22Rv1 (cell line): ENCODE measurements around the gene LIMA1.

Experiments
- H3K27ac ChIP-seq: fragments of 450-650 bp; 2 replicates; pipeline ENCODE4 v1.5.1; 2017
- ZFX ChIP-seq: fragments of 450-650 bp; IDR thresholded peaks from 2 replicates; pipeline ENCODE4 v1.6.1; 2017; ENCODE audit warnings: antibody characterized with exemption, borderline replicate concordance
- TF ChIP-seq, protein P1 (sequence below): fragments of 450-650 bp; IDR thresholded peaks from 2 replicates; pipeline ENCODE4 v1.5.1; 2017; ENCODE audit warnings: mild to moderate bottlenecking

LIMA1 gene

DNA sequence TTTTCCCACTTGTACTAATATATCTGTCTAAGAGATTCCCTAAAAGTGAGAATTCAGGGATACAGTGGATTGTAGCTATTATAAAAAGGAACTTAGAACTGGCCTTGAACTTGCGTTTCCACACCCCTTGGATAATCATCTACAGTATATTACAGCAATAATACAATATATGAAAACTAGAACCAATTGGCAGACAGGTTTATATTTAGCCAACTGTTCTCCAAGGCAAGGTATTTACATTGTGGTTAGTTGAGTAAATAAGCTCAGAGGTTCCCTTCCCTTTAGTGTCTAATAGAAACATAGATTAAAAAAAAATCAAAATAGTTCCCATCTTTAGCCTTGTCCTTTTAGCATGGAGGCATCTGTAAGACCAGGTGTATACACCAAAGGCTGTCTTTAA, 42.1 kb downstream of the LIMA1 start:
- TF ChIP-seq, protein P1, sequence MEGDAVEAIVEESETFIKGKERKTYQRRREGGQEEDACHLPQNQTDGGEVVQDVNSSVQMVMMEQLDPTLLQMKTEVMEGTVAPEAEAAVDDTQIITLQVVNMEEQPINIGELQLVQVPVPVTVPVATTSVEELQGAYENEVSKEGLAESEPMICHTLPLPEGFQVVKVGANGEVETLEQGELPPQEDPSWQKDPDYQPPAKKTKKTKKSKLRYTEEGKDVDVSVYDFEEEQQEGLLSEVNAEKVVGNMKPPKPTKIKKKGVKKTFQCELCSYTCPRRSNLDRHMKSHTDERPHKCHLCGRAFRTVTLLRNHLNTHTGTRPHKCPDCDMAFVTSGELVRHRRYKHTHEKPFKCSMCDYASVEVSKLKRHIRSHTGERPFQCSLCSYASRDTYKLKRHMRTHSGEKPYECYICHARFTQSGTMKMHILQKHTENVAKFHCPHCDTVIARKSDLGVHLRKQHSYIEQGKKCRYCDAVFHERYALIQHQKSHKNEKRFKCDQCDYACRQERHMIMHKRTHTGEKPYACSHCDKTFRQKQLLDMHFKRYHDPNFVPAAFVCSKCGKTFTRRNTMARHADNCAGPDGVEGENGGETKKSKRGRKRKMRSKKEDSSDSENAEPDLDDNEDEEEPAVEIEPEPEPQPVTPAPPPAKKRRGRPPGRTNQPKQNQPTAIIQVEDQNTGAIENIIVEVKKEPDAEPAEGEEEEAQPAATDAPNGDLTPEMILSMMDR: no peak
- TF ChIP-seq ZFX: no peak
- peak overlapping the region; percentile 21; the same call in 1 of the 2 replicates for H3K27ac ChIP-seq

DNA sequence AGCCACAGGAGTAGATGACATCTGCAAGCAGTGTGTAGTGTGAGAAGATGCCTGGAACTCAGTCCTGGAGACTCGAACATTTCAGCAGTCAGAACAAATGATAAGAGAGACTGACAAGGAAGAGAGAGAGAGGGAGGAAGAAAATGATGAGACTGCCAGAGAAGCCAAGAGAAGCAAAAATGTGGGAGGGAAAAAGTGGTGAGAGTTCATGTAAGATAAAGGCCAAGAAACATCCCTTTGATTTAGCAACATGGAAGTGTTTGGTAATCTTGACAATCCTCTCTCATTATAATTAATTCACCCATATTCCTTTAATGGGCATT, 42.6 kb downstream of the LIMA1 start:
- peak overlapping the region; percentile 21 for H3K27ac ChIP-seq

DNA sequence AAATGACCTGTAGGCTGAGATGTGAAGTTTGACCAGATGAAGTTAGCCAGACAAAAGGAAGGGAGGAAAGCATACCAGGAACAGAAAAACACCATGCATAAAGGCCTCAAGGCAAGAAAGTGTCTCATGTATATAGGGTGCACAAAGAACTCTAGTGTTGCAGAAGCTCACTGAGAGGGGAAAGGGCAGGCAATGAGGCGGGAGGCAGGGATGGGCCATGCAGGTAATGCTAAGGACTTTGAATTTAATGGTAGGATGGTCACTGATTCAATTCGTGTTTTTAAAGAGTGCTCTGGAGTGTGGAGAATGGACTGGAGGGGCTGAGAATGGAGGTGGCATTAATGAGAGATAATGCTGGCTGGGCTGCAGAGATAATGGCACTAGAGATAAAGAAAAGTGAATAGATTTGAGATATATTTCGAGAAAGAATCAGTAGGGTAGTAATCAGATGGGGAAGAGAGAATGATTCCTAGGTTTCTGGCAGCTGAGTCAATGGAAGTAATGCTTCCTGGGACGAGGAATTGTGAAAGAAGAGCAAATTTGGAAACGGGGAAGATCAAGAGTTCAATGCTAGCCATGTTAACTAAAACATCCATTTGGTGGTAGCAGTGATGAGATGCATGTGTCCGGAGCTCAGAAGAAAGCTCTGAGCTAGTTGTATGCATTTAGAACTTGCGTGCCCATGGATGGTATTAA, 43.1 kb downstream of the LIMA1 start:
- TF ChIP-seq ZFX: no peak
- TF ChIP-seq, protein P1: no peak
- H3K27ac ChIP-seq: peak overlapping the region; percentile 21

More for the DNA sequence above, 42.6 kb downstream of the LIMA1 start:
- TF ChIP-seq, protein P1: no peak
- no peak for TF ChIP-seq ZFX

DNA sequence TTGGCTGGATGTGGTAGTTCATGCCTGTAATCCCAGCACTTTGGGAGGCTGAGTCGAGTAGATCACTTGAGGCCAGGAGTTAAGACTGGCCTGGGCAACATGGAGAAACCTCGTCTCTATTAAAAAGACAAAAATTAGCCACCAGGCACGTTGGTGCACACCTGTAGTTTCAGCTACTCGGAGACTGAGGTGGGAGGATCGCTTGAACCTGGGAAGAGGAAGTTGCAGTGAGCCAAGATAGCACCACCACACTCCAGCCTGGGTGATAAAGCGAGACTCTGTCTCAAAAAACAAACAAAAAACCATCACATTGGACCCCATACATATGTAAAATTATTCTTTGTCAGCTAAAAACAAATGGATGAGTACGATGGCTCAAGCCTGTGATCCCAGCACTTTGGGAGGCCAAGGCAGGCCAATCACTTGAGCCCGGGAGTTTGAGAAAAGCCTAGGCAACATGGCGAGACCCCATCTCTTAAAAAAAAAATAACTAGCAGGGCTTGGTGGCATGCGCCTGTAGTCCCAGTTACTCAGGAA, 43.9 kb downstream of the LIMA1 start:
- no peak for TF ChIP-seq ZFX
- TF ChIP-seq, protein P1: no peak
- no peak overlapping the region for H3K27ac ChIP-seq

DNA sequence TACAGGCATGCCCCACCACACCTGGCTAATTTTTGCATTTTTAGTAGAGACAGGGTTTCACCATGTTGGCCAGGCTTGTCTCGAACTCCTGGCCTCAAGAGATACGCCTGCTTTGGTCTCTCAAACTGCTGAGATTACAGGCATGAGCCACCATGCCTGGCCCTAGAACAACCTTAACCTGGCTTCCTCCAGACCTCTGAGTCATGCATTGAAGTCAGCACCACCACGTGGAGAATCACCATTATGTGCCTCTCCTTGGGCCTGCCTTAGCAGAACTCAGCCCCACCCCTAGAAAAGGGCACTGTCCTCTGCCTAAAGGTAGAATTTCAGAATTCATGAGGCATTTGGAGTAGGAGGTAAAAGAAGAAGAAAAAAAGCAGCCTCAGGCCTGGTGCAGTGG, 49.0 kb downstream of the LIMA1 start:
- H3K27ac ChIP-seq: no peak overlapping the region
- TF ChIP-seq ZFX: no peak
- TF ChIP-seq, protein P1: no peak

DNA sequence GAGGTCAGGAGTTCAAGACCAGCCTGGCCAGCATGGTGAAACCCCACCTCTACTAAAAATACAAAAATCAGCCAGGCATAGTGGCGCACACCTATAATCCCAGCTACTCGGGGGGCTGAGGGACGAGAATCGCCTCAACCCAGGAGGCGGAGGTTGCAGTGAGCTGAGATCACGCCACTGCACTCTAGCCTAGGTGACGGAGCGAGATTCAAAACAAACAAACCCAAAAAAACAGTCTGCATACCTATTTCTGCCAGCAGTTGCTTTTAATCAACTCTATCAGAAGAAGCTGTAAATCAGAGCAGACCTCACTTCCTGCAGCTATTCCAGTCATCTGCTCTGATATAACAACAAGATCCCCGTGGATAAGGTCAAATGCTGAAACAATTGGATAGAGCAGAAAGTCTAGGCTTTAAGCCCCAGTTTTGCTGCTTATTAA, 50.5 kb downstream of the LIMA1 start:
- H3K27ac ChIP-seq: no peak overlapping the region
- TF ChIP-seq, protein P1: no peak
- no peak for TF ChIP-seq ZFX

DNA sequence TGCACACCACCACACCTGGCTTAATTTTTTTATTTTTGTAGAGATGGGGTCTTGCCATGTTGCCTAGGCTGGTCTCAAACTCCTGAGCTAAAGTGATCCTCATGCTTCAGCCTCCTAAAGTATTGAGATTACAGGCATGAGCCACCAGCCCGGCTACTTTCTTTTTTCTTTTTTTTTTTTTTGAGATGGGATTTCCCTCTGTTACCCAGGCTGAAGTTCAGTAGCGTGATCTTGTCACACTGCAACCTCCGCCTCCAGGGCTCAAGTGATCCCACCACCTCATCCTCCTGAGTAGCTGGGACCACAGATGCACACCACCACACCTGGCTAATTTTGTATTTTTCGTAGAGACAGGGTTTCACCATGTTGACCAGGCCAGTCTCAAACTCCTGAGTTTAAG, 51.1 kb downstream of the LIMA1 start:
- no peak overlapping the region for H3K27ac ChIP-seq
- TF ChIP-seq, protein P1: no peak
- TF ChIP-seq ZFX: no peak
